Muscle of leg (tissue), 11 donors: ENCODE results near the gene NOS1. TPM values are rescaled to one million over a fixed set of nuclear protein-coding genes. Genes with fewer than 3 reads are reported as not detected.
"Not testable (repeated sequence)": the region's sequence is repeated elsewhere in the genome, so short reads cannot be mapped to it uniquely, and the experiment has no call there.

Source experiments
- DNase-seq: peaks from one replicate; pipeline ENCODE4 v3.0.0; 2013
- H3K27ac ChIP-seq: one replicate; pipeline ENCODE4 v1.5.1; 2013; ENCODE audit warnings: mild to moderate bottlenecking, low read length, control low read depth
- H3K27me3 ChIP-seq: one replicate; pipeline ENCODE4 v1.6.1; 2013; ENCODE audit warnings: low read length; ENCODE audit not compliant: control insufficient read depth, insufficient read depth
- H3K36me3 ChIP-seq: one replicate; pipeline ENCODE4 v1.6.1; 2013; ENCODE audit warnings: low read length; ENCODE audit not compliant: control insufficient read depth, insufficient read depth
- H3K4me1 ChIP-seq: one replicate; pipeline ENCODE4 v1.6.1; 2013; ENCODE audit warnings: low read length; ENCODE audit not compliant: control insufficient read depth, insufficient read depth
- H3K4me3 ChIP-seq: one replicate; pipeline ENCODE4 v1.5.1; 2013; ENCODE audit warnings: low read length, control low read depth
- H3K9me3 ChIP-seq: replicated peaks from 2 replicates; pipeline ENCODE4 v1.6.1; 2013; ENCODE audit warnings: low read depth, low read length; ENCODE audit not compliant: control insufficient read depth
- WGBS: methylation state at CpG from one replicate; pipeline ENCODE4 v1.1.5; 2013; ENCODE audit warnings: missing lambda C conversion rate; ENCODE audit not compliant: insufficient coverage; 5-methylcytosine and 5-hydroxymethylcytosine counted together
- polyA plus RNA-seq, 8 donors: library from polyadenylated mRNA; unstranded; fragments of 120-200 nt; gene quantifications; one replicate each; pipeline versions ENCODE4 v1.2.1 to v1.2.3, GENCODE V29; 2013; ENCODE audit warnings: inconsistent platforms in 1 of 8, low replicate concordance in 1 of 8; ENCODE audit not compliant: insufficient read length in 8 of 8, insufficient read depth in 1 of 8
- total RNA-seq: library from RNA; stranded (reverse); fragments of 120-200 nt; gene quantifications from one replicate; pipeline ENCODE4 v1.2.4, GENCODE V29; 2013

Gene NOS1
- total and polyA plus RNA-seq, 9 donors = 0.09 to 0.65 (median 0.18) TPM

- H3K4me1 ChIP-seq = peaks cover 14% of the 10 kb centered on the region
- peaks cover 8% of the 10 kb centered on the region for H3K27me3 ChIP-seq
- under 1% methylated on average over 49 of the region's 52 CpGs for WGBS
- peaks cover 5% of the 10 kb centered on the region for H3K36me3 ChIP-seq
- peaks cover 3% of the 10 kb centered on the region for H3K9me3 ChIP-seq
- H3K4me3 ChIP-seq = peak overlapping the region; percentile 90
- H3K27ac ChIP-seq = peak overlapping the region; percentile 74
- DNase-seq = peak; percentile 54
Observed at GRCh38 chr12:117189725-117190209, 171.7 kb downstream of the NOS1 start.

GRCh38 chr12:117188961-117189724, 172.3 kb downstream of the NOS1 start:
- Histone ChIP-seq H3K27me3 (peaks cover 8% of the 10 kb centered on the region), H3K9me3 (peaks cover 3% of the 10 kb centered on the region), H3K4me3 (peak overlapping the region; percentile 90), H3K27ac (peak overlapping the region; percentile 74), H3K36me3 (peaks cover 9% of the 10 kb centered on the region), H3K4me1 (peaks cover 14% of the 10 kb centered on the region)
- peak; percentile 82 for DNase-seq
- WGBS = 3% methylated on average over 8 of the region's 25 CpGs

GRCh38 chr12:117188121-117188665, 173.2 kb downstream of the NOS1 start:
- H3K27ac ChIP-seq = no peak overlapping the region
- no CpG with 5 or more reads among the region's 12 CpGs for WGBS
- no peak for DNase-seq
- H3K9me3 ChIP-seq = no peaks in the 10 kb centered on the region
- H3K27me3 ChIP-seq = peaks cover 8% of the 10 kb centered on the region
- peaks cover 9% of the 10 kb centered on the region for H3K36me3 ChIP-seq
- H3K4me3 ChIP-seq = no peak overlapping the region
- peaks cover 14% of the 10 kb centered on the region for H3K4me1 ChIP-seq

DNA sequence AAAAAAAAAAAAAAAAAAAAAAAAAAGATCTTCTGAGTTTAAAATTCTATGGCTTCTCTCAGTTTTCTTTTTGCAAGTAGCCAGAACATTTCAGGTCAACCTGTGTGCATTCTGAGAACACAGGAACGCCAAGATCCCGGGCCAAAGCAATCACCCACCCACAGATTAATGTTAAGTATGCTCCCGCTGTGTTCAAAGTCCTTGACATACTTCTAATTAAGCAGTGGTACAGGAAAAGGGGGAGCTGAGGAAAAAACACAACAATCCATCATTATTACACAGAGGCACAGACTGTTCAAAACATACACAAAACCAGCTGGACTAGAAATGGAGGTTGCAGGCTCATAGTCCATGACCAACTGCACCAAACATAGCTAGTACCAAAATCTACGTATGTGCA, 174.0 kb downstream of the NOS1 start:
- Histone ChIP-seq H3K4me3 (no peak overlapping the region), H3K27ac (no peak overlapping the region), H3K9me3 (no peaks in the 10 kb centered on the region), H3K27me3 (peaks cover 6% of the 10 kb centered on the region), H3K36me3 (peaks cover 14% of the 10 kb centered on the region), H3K4me1 (peaks cover 14% of the 10 kb centered on the region)
- WGBS = no CpG with 5 or more reads among the region's 4 CpGs
- DNase-seq = no peak

DNA sequence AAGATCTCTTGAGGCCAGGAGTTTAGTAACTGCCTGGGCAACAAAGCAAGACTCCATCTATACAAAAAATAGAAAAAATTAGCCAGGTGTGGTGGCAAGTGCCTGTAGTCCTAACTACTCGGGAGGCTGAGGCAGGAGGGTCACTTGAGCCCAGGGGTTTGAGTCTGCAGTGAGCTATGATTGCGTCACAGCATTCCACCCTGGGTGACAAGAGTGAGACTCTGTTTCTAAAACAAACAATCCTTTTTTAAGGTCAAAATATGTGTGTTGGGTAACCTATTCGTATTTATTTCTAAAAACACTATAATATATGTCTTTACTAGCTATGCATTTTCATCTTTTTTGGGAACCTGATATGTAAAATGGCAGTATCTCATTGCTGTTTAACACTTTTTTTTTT, 178.6 kb downstream of the NOS1 start:
- Histone ChIP-seq H3K36me3 (peaks cover 31% of the 10 kb centered on the region), H3K27ac (no peak overlapping the region), H3K27me3 (no peaks in the 10 kb centered on the region)

GRCh38 chr12:117181468-117181843, 180.0 kb downstream of the NOS1 start:
- H3K36me3 ChIP-seq = peaks cover 32% of the 10 kb centered on the region
- H3K4me1 ChIP-seq = not testable (repeated sequence)

More for the DNA sequence above, 178.6 kb downstream of the NOS1 start:
- no peak for DNase-seq
- H3K4me3 ChIP-seq = no peak overlapping the region
- H3K4me1 ChIP-seq = no peaks in the 10 kb centered on the region
- WGBS = no CpG with 5 or more reads among the region's 3 CpGs
- peaks cover 2% of the 10 kb centered on the region for H3K9me3 ChIP-seq

DNA sequence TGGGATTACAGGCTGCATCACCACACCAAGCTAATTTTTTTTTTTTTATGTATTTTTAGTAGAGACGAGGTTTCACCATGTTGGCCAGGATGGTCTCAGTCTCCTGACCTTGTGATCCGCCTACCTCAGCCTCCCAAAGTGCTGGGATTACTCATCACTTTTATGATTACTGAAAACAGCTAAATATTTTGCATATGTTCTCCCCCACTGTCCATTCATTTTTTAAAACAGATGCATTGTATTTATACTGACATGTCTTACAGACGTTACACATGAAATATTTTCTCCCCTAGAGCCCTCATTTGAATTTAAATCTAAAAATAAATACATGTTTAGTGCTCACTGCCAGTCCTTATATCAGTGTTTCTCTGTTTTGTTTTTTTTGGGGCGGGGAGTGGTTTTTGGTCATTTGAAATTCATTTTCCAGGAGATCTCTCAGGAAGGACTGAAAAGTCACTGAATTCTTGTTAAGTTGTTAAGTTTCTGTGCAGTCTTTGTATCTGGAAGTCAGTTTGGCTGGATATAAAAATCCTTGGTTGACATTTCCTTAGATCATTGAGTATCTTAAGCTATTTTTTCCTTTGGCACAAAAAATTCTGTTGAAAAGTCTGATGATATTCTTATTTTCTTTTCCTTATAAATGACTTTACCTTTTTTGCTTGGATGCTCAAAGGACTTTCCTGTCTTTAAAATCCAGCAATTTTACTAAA, 180.5 kb downstream of the NOS1 start:
- DNase-seq = no peak
- no CpG with 5 or more reads among the region's 4 CpGs for WGBS
- H3K36me3 ChIP-seq = peaks cover 38% of the 10 kb centered on the region

More at GRCh38 chr12:117181468-117181843, 180.0 kb downstream of the NOS1 start:
- H3K27ac ChIP-seq, DNase-seq, H3K27me3 ChIP-seq, H3K9me3 ChIP-seq, H3K4me3 ChIP-seq: not testable (repeated sequence)
- WGBS = 100% methylated on average over 3 of the region's 8 CpGs

DNA sequence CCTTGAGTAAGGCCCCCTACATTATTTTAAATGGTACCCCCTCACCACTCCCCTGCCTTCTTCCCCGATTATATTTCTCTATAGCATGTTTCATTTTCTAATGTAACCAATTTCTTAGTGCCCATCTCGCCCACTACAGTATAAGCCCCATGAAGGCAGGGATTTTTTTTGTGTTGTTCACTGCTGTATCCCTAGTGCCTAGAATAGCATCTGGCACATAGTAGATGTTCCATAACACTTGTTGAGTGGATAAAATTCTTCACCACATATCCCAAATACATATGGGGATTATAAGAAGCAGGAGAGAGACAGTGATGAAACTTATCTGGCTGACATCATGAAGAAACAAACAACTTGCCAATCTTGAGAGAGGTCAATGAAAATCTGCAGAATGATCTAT, 182.7 kb downstream of the NOS1 start:
- WGBS = no CpG with 5 or more reads among the region's 2 CpGs
- Histone ChIP-seq H3K36me3 (peaks cover 47% of the 10 kb centered on the region), H3K4me3 (no peak overlapping the region), H3K27me3 (no peaks in the 10 kb centered on the region), H3K27ac (no peak overlapping the region), H3K4me1 (no peaks in the 10 kb centered on the region), H3K9me3 (peaks cover 2% of the 10 kb centered on the region)
- no peak for DNase-seq

More for the DNA sequence above, 180.5 kb downstream of the NOS1 start:
- H3K9me3 ChIP-seq = peaks cover 2% of the 10 kb centered on the region
- no peaks in the 10 kb centered on the region for H3K4me1 ChIP-seq
- no peak overlapping the region for H3K27ac ChIP-seq
- H3K27me3 ChIP-seq = no peaks in the 10 kb centered on the region
- no peak overlapping the region for H3K4me3 ChIP-seq

- Histone ChIP-seq H3K27me3 (no peaks in the 10 kb centered on the region), H3K9me3 (peaks cover 2% of the 10 kb centered on the region), H3K27ac (no peak overlapping the region), H3K36me3 (peaks cover 51% of the 10 kb centered on the region), H3K4me3 (no peak overlapping the region), H3K4me1 (no peaks in the 10 kb centered on the region)
- 95% methylated on average over 10 of the region's 10 CpGs for WGBS
- DNase-seq = no peak
Observed at GRCh38 chr12:117178301-117178700, 183.1 kb downstream of the NOS1 start.

DNA sequence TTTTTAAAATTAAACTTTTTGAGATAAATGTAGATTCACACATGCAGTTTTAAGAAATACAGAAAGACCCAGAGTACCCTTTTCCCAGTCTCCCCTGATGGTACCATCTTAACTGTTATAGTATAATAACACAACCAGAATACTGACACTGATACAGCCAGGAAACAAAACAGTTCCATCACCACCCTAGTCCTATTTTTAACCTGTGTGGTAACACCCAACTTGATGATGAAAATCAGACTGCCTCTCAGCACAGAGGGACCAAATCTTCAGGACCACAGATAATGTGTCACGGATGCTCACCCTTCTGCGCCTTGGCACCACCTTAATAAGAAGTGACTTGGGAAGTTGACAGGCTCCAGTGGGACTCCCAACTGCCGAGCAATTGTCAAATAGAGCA, 189.3 kb downstream of the NOS1 start:
- Histone ChIP-seq H3K4me3 (no peak overlapping the region), H3K9me3 (no peaks in the 10 kb centered on the region), H3K27ac (no peak overlapping the region)

More for the DNA sequence above, 189.3 kb downstream of the NOS1 start:
- Histone ChIP-seq H3K27me3 (no peaks in the 10 kb centered on the region), H3K4me1 (no peaks in the 10 kb centered on the region), H3K36me3 (peaks cover 60% of the 10 kb centered on the region)
- no peak for DNase-seq
- WGBS = no CpG with 5 or more reads among the region's 3 CpGs
